ENCODE data around the gene FSTL4. TPM values are rescaled to one million over a fixed set of nuclear protein-coding genes. Genes with fewer than 3 reads are reported as not detected.

Gene FSTL4
- polyA plus RNA-seq, 1 of the 3 experiments (the other 2 are of a cell fraction), result not detected

GRCh38 chr5:133638436-133638835, 26.1 kb upstream of the FSTL4 start:
- no peaks in the 10 kb centered on the region for H3K4me1 ChIP-seq (ENCODE audit: control insufficient read depth in 1 of 2, insufficient read depth in 2 of 2, low read depth in 1 of 2, low read length in 1 of 2)
- H3K4me2 ChIP-seq, result no peak overlapping the region
- ChIA-PET POLR2A (no interaction called here), CTCF (interaction anchor here (0.7 to 1.5 kb wide), 3 partner anchors 10 to 231 kb away, joined by 3 to 5 read pairs (median 3); partner anchors contain the start of gene FSTL4)
- no peak overlapping the region for H3K27ac ChIP-seq (ENCODE audit: low read depth in 2 of 2, low read length in 1 of 2)
- no peaks in the 10 kb centered on the region for H3K27me3 ChIP-seq (ENCODE audit: insufficient read depth)
- no peak for DNase-seq
- no peak for TF ChIP-seq FOSL2 (IDR thresholded peaks at IDR 0.05; ENCODE audit: borderline replicate concordance, low read depth)
- TF ChIP-seq, protein P1, sequence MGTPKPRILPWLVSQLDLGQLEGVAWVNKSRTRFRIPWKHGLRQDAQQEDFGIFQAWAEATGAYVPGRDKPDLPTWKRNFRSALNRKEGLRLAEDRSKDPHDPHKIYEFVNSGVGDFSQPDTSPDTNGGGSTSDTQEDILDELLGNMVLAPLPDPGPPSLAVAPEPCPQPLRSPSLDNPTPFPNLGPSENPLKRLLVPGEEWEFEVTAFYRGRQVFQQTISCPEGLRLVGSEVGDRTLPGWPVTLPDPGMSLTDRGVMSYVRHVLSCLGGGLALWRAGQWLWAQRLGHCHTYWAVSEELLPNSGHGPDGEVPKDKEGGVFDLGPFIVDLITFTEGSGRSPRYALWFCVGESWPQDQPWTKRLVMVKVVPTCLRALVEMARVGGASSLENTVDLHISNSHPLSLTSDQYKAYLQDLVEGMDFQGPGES (IDR thresholded peaks at IDR 0.05; ENCODE audit: low read depth, low read length), result no peak
- TF ChIP-seq NFIC (IDR thresholded peaks at IDR 0.05; ENCODE audit: borderline replicate concordance), result no peak
- no peaks in the 10 kb centered on the region for H4K20me1 ChIP-seq (ENCODE audit: insufficient read depth)
- H3K9me3 ChIP-seq, result no peaks in the 10 kb centered on the region
- 18% methylated on average over 4 of the region's 4 CpGs for WGBS (ENCODE audit: low lambda C conversion rate)
- H3K9me2 ChIP-seq, result no peaks in the 10 kb centered on the region
- H3K79me2 ChIP-seq (ENCODE audit: insufficient read depth), result no peaks in the 10 kb centered on the region
- no peak overlapping the region for H2AFZ ChIP-seq (ENCODE audit: low read depth)
- no peaks in the 10 kb centered on the region for H3F3A ChIP-seq (replicated peaks; ENCODE audit: insufficient read depth)
- H3K4me3 ChIP-seq (ENCODE audit: low read depth in 2 of 2, low read length in 1 of 2), result no peak overlapping the region
- no peak overlapping the region for H3K9ac ChIP-seq
- H3K36me3 ChIP-seq (replicated peaks in 1 of 2; ENCODE audit: control insufficient read depth in 1 of 2, insufficient read depth in 2 of 2, low read length in 1 of 2), result no peaks in the 10 kb centered on the region

- no peaks in the 10 kb centered on the region for H3K36me3 ChIP-seq (replicated peaks in 1 of 2; ENCODE audit: control insufficient read depth in 1 of 2, insufficient read depth in 2 of 2, low read length in 1 of 2)
- H3F3A ChIP-seq (replicated peaks; ENCODE audit: insufficient read depth), result no peaks in the 10 kb centered on the region
- no peak overlapping the region for H3K4me2 ChIP-seq
- WGBS (ENCODE audit: low lambda C conversion rate), result 9% methylated on average over 2 of the region's 2 CpGs
- ChIA-PET CTCF (interaction anchor here (0.9 kb wide), 1 partner anchor 232 kb away, joined by 3 read pairs; no protein-coding TSS in a partner anchor), POLR2A (no interaction called here)
- H4K20me1 ChIP-seq (ENCODE audit: insufficient read depth), result no peaks in the 10 kb centered on the region
- H3K4me1 ChIP-seq (ENCODE audit: control insufficient read depth in 1 of 2, insufficient read depth in 2 of 2, low read depth in 1 of 2, low read length in 1 of 2), result no peaks in the 10 kb centered on the region
- no peaks in the 10 kb centered on the region for H3K79me2 ChIP-seq (ENCODE audit: insufficient read depth)
- DNase-seq, result no peak
- no peaks in the 10 kb centered on the region for H3K27me3 ChIP-seq (ENCODE audit: insufficient read depth)
- no peaks in the 10 kb centered on the region for H3K9me2 ChIP-seq
- H2AFZ ChIP-seq (ENCODE audit: low read depth), result no peak overlapping the region
- no peak overlapping the region for H3K9ac ChIP-seq
- no peaks in the 10 kb centered on the region for H3K9me3 ChIP-seq
- H3K4me3 ChIP-seq (ENCODE audit: low read depth in 2 of 2, low read length in 1 of 2), result no peak overlapping the region
- TF ChIP-seq TCF12 (IDR thresholded peaks at IDR 0.05) (no peak), RAD21 (IDR thresholded peaks at IDR 0.05; ENCODE audit: low read length) (no peak)
- TF ChIP-seq, protein P1 (IDR thresholded peaks at IDR 0.05; ENCODE audit: low read depth, low read length), result no peak
- no peak overlapping the region for H3K27ac ChIP-seq (ENCODE audit: low read depth in 2 of 2, low read length in 1 of 2)
Observed at GRCh38 chr5:133637206-133637605, 24.9 kb upstream of the FSTL4 start.

DNA sequence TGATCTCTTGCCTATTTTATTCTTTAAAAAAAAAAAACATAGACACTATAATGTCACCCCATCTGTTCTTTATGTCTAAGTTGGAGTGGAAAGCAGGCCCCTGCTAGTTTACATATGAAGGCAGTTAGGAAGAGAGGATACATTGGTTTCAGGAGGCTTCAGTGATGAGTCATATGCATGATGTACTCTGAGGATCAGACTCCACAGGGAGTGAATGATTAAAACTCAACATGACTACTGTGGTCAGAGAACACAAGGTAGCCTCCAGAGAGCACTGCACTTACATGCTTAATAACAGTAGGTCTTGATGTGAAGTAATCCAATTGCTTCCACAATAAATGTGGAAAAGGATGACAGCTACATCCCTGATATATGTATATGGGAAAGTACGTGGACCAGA, 22.7 kb upstream of the FSTL4 start:
- CTCF ChIA-PET, result no interaction called here

More for the DNA sequence above, 22.7 kb upstream of the FSTL4 start:
- 60% methylated on average over 1 of the region's 1 CpG for WGBS (ENCODE audit: low lambda C conversion rate)
- Histone ChIP-seq H3K4me2 (no peak overlapping the region), H3K79me2 (ENCODE audit: insufficient read depth) (no peaks in the 10 kb centered on the region), H2AFZ (ENCODE audit: low read depth) (no peak overlapping the region), H3F3A (replicated peaks; ENCODE audit: insufficient read depth) (no peaks in the 10 kb centered on the region), H3K4me3 (ENCODE audit: low read depth in 2 of 2, low read length in 1 of 2) (no peak overlapping the region), H3K4me1 (ENCODE audit: control insufficient read depth in 1 of 2, insufficient read depth in 2 of 2, low read depth in 1 of 2, low read length in 1 of 2) (no peaks in the 10 kb centered on the region), H3K9me3 (no peaks in the 10 kb centered on the region), H4K20me1 (ENCODE audit: insufficient read depth) (no peaks in the 10 kb centered on the region), H3K36me3 (replicated peaks in 1 of 2; ENCODE audit: control insufficient read depth in 1 of 2, insufficient read depth in 2 of 2, low read length in 1 of 2) (no peaks in the 10 kb centered on the region), H3K27me3 (ENCODE audit: insufficient read depth) (no peaks in the 10 kb centered on the region), H3K27ac (ENCODE audit: low read depth in 2 of 2, low read length in 1 of 2) (no peak overlapping the region), H3K9ac (no peak overlapping the region), H3K9me2 (no peaks in the 10 kb centered on the region)
- DNase-seq, result no peak
- POLR2A ChIA-PET, result no interaction called here
- TF ChIP-seq FOXM1 (IDR thresholded peaks at IDR 0.05; ENCODE audit: low read depth) (no peak), NRF1 (IDR thresholded peaks at IDR 0.05; ENCODE audit: low read depth, low read length) (no peak), FOSL2 (IDR thresholded peaks at IDR 0.05; ENCODE audit: borderline replicate concordance, low read depth) (peak; percentile 25; the same call in 1 of the 2 replicates), TAF1 (IDR thresholded peaks at IDR 0.05; ENCODE audit: borderline replicate concordance, low read depth, low read length) (no peak), PBX3 (IDR thresholded peaks at IDR 0.05) (no peak), GABPA (IDR thresholded peaks at IDR 0.05; ENCODE audit: low read depth) (no peak)
- TF ChIP-seq, protein P1 (IDR thresholded peaks at IDR 0.05; ENCODE audit: low read depth, low read length), result no peak

All from SK-N-SH (cell line).